ENCODE data around the gene RHOB.
"Not testable (repeated sequence)": the region's sequence is repeated elsewhere in the genome, so short reads cannot be mapped to it uniquely, and the experiment has no call there.

Gene RHOB

GRCh38 chr2:20415511-20415918 lies 31.4 kb upstream of the RHOB start:
- in situ Hi-C loops (cut with HindIII; ENCODE audit: low sequenced_read_pairs) = no loop called here
- no peak for DNase-seq (ENCODE audit: low read depth)
- H3K4me3 ChIP-seq (ENCODE audit: low read depth, low read length) = no peak overlapping the region
- TF ChIP-seq, protein P1, sequence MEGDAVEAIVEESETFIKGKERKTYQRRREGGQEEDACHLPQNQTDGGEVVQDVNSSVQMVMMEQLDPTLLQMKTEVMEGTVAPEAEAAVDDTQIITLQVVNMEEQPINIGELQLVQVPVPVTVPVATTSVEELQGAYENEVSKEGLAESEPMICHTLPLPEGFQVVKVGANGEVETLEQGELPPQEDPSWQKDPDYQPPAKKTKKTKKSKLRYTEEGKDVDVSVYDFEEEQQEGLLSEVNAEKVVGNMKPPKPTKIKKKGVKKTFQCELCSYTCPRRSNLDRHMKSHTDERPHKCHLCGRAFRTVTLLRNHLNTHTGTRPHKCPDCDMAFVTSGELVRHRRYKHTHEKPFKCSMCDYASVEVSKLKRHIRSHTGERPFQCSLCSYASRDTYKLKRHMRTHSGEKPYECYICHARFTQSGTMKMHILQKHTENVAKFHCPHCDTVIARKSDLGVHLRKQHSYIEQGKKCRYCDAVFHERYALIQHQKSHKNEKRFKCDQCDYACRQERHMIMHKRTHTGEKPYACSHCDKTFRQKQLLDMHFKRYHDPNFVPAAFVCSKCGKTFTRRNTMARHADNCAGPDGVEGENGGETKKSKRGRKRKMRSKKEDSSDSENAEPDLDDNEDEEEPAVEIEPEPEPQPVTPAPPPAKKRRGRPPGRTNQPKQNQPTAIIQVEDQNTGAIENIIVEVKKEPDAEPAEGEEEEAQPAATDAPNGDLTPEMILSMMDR (IDR thresholded peaks at IDR 0.05; ENCODE audit: low read depth, low read length, missing control alignments) = no peak

GRCh38 chr2:20416723-20417122 lies 30.2 kb upstream of the RHOB start:
- DNase-seq (ENCODE audit: low read depth) = no peak
- TF ChIP-seq, protein P1 (IDR thresholded peaks at IDR 0.05; ENCODE audit: low read depth, low read length, missing control alignments) = no peak
- in situ Hi-C loops (cut with HindIII; ENCODE audit: low sequenced_read_pairs) = no loop called here
- H3K4me3 ChIP-seq (ENCODE audit: low read depth, low read length) = no peak overlapping the region

- in situ Hi-C loops (cut with HindIII; ENCODE audit: low sequenced_read_pairs); DNase-seq (ENCODE audit: low read depth); H3K4me3 ChIP-seq (ENCODE audit: low read depth, low read length): not testable (repeated sequence)
Observed at GRCh38 chr2:20417230-20417821, 29.5 kb upstream of the RHOB start.

GRCh38 chr2:20418519-20418918 lies 28.4 kb upstream of the RHOB start:
- no peak for DNase-seq (ENCODE audit: low read depth)
- no peak overlapping the region for H3K4me3 ChIP-seq (ENCODE audit: low read depth, low read length)
- in situ Hi-C loops (cut with HindIII; ENCODE audit: low sequenced_read_pairs) = no loop called here
- TF ChIP-seq, protein P1 (IDR thresholded peaks at IDR 0.05; ENCODE audit: low read depth, low read length, missing control alignments) = no peak

- TF ChIP-seq, protein P1 (IDR thresholded peaks at IDR 0.05; ENCODE audit: low read depth, low read length, missing control alignments) = no peak
- DNase-seq (ENCODE audit: low read depth) = no peak
- H3K4me3 ChIP-seq (ENCODE audit: low read depth, low read length) = no peak overlapping the region
- in situ Hi-C loops (cut with HindIII; ENCODE audit: low sequenced_read_pairs) = no loop called here
Observed at GRCh38 chr2:20419007-20419576, 27.8 kb upstream of the RHOB start.

DNA sequence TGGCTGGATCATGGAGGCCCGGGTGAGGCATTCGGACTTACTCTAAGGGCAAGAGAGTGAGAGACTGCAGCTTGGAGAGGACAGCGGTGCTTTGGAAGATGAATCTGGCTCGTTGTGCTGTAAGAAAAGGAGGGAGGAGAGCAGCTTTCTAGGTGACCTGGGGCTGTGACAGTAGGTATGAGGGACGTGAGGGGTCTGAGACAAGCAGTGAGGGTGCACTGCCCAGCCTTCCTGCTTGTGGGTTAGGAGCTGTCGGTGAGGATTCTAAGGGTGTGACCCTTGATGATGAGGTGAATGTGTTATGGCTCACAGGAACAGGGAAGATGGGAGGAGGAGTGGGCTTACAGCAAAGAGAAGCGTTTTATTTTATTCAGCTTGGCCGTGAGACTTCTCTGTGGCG lies 27.1 kb upstream of the RHOB start:
- TF ChIP-seq, protein P1 (IDR thresholded peaks at IDR 0.05; ENCODE audit: low read depth, low read length, missing control alignments) = no peak
- no peak for DNase-seq (ENCODE audit: low read depth)
- in situ Hi-C loops (cut with HindIII; ENCODE audit: low sequenced_read_pairs) = no loop called here
- no peak overlapping the region for H3K4me3 ChIP-seq (ENCODE audit: low read depth, low read length)

DNA sequence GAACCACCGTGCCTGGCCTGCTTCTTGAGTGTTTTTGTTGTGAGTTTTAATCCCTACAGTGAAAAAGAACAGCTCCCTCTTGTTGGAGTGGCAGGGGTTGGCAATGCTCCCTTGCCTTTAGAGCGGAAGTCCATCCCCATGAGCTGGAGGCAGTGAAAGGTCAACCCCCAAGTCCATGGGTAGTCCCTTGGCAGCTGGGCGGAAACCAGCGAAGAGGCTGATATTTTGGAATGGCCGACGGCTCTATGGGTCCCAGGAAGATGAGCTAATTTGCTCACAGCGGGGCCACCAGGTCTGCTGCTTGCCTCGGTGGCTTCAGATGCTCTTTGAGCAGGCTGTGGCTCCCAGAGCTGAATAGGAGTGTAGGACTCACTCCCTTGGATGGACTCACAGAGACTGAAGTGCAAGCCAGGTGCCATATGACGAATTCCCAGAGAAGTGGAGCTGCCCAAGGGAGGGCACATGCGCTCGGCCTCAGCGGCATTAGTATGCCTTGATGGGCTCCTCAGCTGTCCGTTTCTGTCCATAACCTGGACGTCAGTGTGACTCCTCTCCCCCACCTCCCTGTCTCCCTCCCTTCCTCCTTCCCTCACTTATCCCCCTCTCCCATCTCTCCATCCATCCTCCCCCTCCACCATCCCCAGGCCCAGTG lies 25.4 kb upstream of the RHOB start:
- TF ChIP-seq, protein P1 (IDR thresholded peaks at IDR 0.05; ENCODE audit: low read depth, low read length, missing control alignments) = no peak
- no peak for DNase-seq (ENCODE audit: low read depth)
- no peak overlapping the region for H3K4me3 ChIP-seq (ENCODE audit: low read depth, low read length)
- in situ Hi-C loops (cut with HindIII; ENCODE audit: low sequenced_read_pairs) = no loop called here
